KOPT-K1 (cell line): Measurements from ENCODE around the gene PTPRJ.

ENCODE experiments used
- H3K27ac ChIP-seq: fragments of 200-600 bp; sonication (generic); 2 replicates; pipeline ENCODE4 v1.5.1; 2016; ENCODE audit warnings: antibody characterized with exemption, mild to moderate bottlenecking, low read depth, low read length; ENCODE audit not compliant: poor library complexity, severe bottlenecking
- H3K36me3 ChIP-seq: fragments of 200-600 bp; sonication (generic); 2 replicates; pipeline ENCODE4 v1.5.1; 2017; ENCODE audit warnings: antibody characterized with exemption, mild to moderate bottlenecking, low read length, moderate library complexity; ENCODE audit not compliant: insufficient read depth
- H3K9me3 ChIP-seq: fragments of 200-600 bp; sonication (generic); 2 replicates; pipeline ENCODE4 v1.5.1; 2017; ENCODE audit warnings: antibody characterized with exemption, low read length, mild to moderate bottlenecking; ENCODE audit not compliant: insufficient read depth, poor library complexity, severe bottlenecking

Gene PTPRJ

DNA sequence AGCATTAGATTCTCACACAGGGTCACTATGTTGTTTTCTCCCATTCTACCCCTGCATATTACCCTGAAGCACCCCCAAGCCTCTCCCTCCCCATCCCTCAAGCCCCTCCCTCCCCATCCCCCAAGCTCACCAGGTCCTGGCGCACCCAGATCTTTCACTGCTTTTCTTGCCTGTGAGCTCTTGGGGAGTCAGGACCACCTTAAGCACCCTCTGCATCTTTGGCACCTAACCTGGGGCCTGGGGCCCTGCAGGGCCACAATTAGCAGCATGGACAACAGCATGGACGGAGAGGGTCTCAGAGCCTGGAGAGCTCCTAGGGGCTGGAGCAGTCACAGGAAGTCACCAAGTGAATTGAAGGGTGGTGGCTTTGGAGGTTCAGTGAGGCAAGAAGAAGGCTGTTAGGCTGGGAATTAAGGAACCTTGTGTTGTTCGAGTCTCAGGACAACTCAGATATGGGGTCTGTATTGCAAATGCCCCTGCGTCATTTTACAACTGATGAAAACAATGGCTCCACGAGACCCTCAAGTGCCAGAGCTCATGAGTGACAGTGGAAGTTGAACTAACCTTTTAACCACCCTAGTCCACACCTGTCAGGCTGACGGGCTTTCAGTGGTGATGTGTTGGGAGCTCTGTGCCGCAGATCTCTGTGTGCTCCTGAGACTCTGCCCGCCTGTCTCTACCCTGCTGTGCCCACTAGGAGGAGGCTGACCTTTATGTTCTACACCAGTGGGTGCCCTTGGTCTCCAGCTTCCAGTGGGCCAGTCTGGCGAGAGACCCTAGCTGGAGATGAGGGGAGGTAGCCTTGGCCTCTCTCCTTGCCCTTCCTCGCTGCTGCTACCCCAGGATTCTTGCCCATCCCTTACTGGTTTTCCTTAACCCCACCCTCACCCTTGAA lies 125.0 kb downstream of the PTPRJ start:
- no peaks in the 10 kb centered on the region for H3K9me3 ChIP-seq
- H3K27ac ChIP-seq: no peak overlapping the region
- no peaks in the 10 kb centered on the region for H3K36me3 ChIP-seq

GRCh38 chr11:48106166-48106565 lies 125.8 kb downstream of the PTPRJ start:
- Histone ChIP-seq H3K9me3 (no peaks in the 10 kb centered on the region), H3K27ac (no peak overlapping the region), H3K36me3 (no peaks in the 10 kb centered on the region)

GRCh38 chr11:48107188-48107704 lies 126.9 kb downstream of the PTPRJ start:
- Histone ChIP-seq H3K27ac (no peak overlapping the region), H3K9me3 (no peaks in the 10 kb centered on the region)

GRCh38 chr11:48108231-48109045 lies 128.1 kb downstream of the PTPRJ start:
- H3K27ac ChIP-seq: no peak overlapping the region
- no peaks in the 10 kb centered on the region for H3K9me3 ChIP-seq
- no peaks in the 10 kb centered on the region for H3K36me3 ChIP-seq

More at GRCh38 chr11:48107188-48107704, 126.9 kb downstream of the PTPRJ start:
- H3K36me3 ChIP-seq: no peaks in the 10 kb centered on the region

DNA sequence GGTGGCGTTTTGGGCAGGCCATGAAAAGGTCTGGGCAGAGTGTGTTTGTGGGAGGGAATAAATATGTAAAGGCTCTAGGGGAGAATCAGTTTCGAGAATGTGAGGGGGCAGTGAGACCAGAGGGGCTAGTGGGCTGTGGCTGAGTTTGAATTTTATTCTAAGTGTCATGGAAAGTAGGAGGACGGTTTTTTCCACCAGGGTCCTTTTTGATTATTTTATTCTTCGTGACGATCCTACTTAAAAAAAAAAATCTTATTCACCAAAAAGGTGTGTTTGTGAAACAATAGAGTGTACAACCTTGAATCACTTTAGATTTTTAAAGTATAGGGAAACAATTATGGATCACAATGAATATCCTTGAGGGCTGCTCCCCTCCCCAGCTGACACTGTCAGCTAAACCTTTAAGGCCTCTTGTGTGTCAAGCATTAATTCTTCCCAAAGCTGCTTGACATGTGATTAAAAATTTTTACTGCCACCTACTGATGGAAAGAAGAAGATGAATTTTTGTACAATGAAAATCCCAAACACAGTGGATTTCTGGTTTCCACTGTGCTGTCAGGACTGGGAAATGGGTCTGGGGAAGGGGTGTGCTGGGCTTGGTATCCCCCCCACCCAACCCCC lies 128.8 kb downstream of the PTPRJ start:
- Histone ChIP-seq H3K9me3 (peaks cover 3% of the 10 kb centered on the region), H3K27ac (peak overlapping the region; percentile 73), H3K36me3 (no peaks in the 10 kb centered on the region)

GRCh38 chr11:48110509-48110766 lies 130.1 kb downstream of the PTPRJ start:
- Histone ChIP-seq H3K36me3 (no peaks in the 10 kb centered on the region), H3K27ac (peak overlapping the region; percentile 73), H3K9me3 (peaks cover 16% of the 10 kb centered on the region)

DNA sequence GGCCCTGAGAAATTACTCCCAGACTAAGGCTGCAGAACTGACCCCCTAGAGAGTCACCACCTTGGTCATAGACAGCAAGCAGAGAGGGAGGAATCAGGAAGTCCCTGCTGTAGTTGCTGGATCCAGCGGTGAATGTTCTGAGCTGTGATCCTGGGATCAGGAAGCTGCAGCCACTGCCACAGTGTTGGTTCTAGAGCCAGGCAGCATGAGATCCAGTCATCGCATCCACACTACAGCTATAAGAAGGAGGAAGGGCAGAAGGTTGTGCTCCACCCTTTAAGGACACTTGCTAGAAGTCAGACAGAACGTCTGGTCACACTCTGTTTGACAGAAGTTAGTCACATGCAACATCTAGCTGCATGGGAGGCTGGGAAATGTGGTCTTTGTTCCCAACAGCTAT lies 131.5 kb downstream of the PTPRJ start:
- peaks cover 27% of the 10 kb centered on the region for H3K9me3 ChIP-seq
- H3K36me3 ChIP-seq: no peaks in the 10 kb centered on the region
- no peak overlapping the region for H3K27ac ChIP-seq

DNA sequence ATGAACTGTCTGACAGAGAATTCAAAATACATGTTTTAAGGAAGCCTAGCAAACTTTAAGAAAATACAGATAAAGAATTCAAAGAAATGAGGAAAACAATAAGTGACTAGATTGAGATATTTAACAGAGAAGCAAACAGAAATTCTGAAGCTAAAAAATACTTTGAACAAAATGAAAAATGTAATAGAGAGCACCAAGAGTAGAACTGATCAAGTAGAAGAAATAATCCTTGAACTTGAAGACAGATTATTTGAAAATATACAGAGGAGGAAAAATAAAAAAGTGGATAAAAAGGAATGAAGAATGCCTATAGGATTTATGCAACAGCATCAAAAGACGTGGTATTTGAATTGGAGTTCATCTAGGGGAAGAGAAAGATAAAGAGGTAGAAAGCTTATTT lies 134.4 kb downstream of the PTPRJ start:
- peaks cover 27% of the 10 kb centered on the region for H3K9me3 ChIP-seq
- H3K36me3 ChIP-seq: no peaks in the 10 kb centered on the region
- no peak overlapping the region for H3K27ac ChIP-seq

DNA sequence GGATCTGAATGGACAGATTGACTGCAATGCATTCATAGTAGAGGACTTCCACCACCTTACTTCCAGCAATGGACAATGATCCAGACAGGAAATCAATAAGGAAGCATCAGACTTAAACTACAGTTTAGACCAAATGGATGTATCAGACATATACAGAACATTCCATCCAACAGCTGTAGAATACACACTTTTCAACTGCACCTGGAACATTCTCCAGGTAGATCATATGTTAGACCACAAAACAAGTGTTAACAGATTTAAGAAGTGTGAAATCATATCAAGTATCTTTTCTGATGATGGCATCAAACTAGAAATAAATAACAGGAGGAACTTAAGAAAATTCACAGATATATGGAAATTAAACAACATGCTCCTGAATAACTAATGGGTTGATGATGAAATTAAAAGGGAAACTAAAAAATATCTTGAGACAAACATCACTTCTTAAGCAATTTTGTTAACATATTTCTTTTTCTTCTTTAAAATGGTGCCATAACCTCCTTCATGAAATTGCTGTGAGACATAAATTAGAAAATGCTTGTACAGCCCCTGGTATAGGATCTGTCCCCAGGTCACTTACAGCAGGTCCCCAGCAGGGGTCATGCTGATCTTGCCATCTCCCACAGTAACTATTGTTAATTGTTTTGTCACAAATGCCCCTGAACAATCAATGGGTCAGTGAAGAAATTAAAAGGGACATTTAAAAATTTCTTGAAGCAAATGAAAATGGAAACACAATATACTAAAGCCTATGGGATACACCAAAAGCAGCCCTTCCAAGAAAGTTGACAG lies 136.3 kb downstream of the PTPRJ start:
- H3K36me3 ChIP-seq: no peaks in the 10 kb centered on the region
- H3K27ac ChIP-seq: no peak overlapping the region
- H3K9me3 ChIP-seq: peaks cover 27% of the 10 kb centered on the region

GRCh38 chr11:48122246-48122645 lies 141.9 kb downstream of the PTPRJ start:
- H3K36me3 ChIP-seq: no peaks in the 10 kb centered on the region

DNA sequence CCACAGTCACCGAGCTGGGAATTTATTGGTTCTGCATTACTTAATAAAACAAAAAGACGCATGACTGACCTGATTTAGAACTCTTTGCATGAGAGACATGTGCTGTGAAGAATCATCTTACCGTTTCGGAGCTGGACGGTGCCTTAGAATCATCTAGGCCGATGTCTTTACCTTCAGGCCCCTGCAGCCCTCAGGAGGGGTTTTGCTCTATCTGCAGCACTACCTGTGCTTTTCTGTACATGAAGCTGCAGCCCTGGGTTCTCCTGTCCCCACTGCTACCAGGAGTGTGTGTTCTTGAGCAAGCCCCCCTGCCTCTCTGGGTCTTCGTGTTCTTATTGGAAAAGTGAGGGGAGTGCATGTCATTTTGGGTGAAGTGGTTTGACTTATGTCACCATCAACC lies 142.3 kb downstream of the PTPRJ start:
- Histone ChIP-seq H3K36me3 (no peaks in the 10 kb centered on the region), H3K27ac (no peak overlapping the region), H3K9me3 (no peaks in the 10 kb centered on the region)

More at GRCh38 chr11:48122246-48122645, 141.9 kb downstream of the PTPRJ start:
- Histone ChIP-seq H3K27ac (no peak overlapping the region), H3K9me3 (no peaks in the 10 kb centered on the region)

- H3K27ac ChIP-seq: no peak overlapping the region
- H3K36me3 ChIP-seq: no peaks in the 10 kb centered on the region
- no peaks in the 10 kb centered on the region for H3K9me3 ChIP-seq
Measured at GRCh38 chr11:48123254-48123875, 143.0 kb downstream of the PTPRJ start.

GRCh38 chr11:48123934-48124755 lies 143.8 kb downstream of the PTPRJ start:
- H3K36me3 ChIP-seq: no peaks in the 10 kb centered on the region
- no peaks in the 10 kb centered on the region for H3K9me3 ChIP-seq
- no peak overlapping the region for H3K27ac ChIP-seq
